H1 (cell line): ENCODE measurements around the gene TNC. TPM values are rescaled to one million over a fixed set of nuclear protein-coding genes. Genes with fewer than 3 reads are reported as not detected.

Source experiments
- CTCF ChIA-PET: fragments of 300-600 bp; sonication (Branson Sonifier 250); formaldehyde crosslinking; loops from one replicate; lab custom pipeline; 2021; ENCODE audit not compliant: partially characterized antibody; lab: Charles Lee
- POLR2A ChIA-PET: fragments of 300-600 bp; sonication (Branson Sonifier 250); formaldehyde crosslinking; loops from one replicate; lab custom pipeline; 2021; ENCODE audit warnings: inconsistent platforms; ENCODE audit not compliant: partially characterized antibody; lab: Charles Lee
- DNase-seq, 2 experiments: peaks; one replicate each; pipeline versions ENCODE4 v3.0.0 to v3.0.0-alpha.2; 2010 to 2022; ENCODE audit warnings: low spot score in 2 of 2, low read depth in 1 of 2, mixed read lengths in 1 of 2
- FAIRE-seq: peaks from 2 replicates; lab custom pipeline; 2011; peaks lifted over from hg19 to GRCh38; lab: Jason Lieb, UNC
- H2AFZ ChIP-seq: 2 replicates; pipeline ENCODE4 v1.8.1; 2012; ENCODE audit warnings: low read length, inconsistent platforms
- H2AK5ac ChIP-seq: 2 replicates; pipeline ENCODE4 v1.6.1; 2013; ENCODE audit warnings: low read depth, low read length
- H2BK120ac ChIP-seq: replicated peaks from 2 replicates; pipeline ENCODE3; 2013; ENCODE audit warnings: low read depth, low read length, inconsistent platforms
- H2BK12ac ChIP-seq: 2 replicates; pipeline ENCODE4 v1.6.1; 2013; ENCODE audit warnings: low read depth, low read length
- H2BK15ac ChIP-seq: 2 replicates; pipeline ENCODE4 v1.6.1; 2013; ENCODE audit warnings: low read length
- H2BK20ac ChIP-seq: 2 replicates; pipeline ENCODE4 v1.6.1; 2013; ENCODE audit warnings: low read length
- H2BK5ac ChIP-seq: 2 replicates; pipeline ENCODE4 v1.6.1; 2013; ENCODE audit warnings: low read depth, low read length
- H3K14ac ChIP-seq: 2 replicates; pipeline ENCODE4 v1.6.1; 2013; ENCODE audit warnings: inconsistent platforms; ENCODE audit not compliant: insufficient read length
- H3K18ac ChIP-seq: 2 replicates; pipeline ENCODE4 v1.6.1; 2013; ENCODE audit warnings: low read length; ENCODE audit errors: extremely low read depth
- H3K23ac ChIP-seq: 2 replicates; pipeline ENCODE4 v1.6.1; 2013; ENCODE audit warnings: inconsistent platforms; ENCODE audit not compliant: insufficient read length
- H3K23me2 ChIP-seq: 2 replicates; pipeline ENCODE4 v1.6.1; 2013; ENCODE audit warnings: low read depth, low read length
- H3K27ac ChIP-seq: 2 replicates; pipeline ENCODE4 v1.6.1; 2011; ENCODE audit warnings: low read depth, low read length, inconsistent platforms
- H3K27me3 ChIP-seq, 4 experiments: replicated peaks in 1 of 4; 1 replicate in 1 of 4; 2 replicates in 3 of 4; pipeline versions ENCODE4 v1.6.1 to v1.8.1; 2011 to 2013; ENCODE audit warnings: low read length in 3 of 4, mild to moderate bottlenecking in 3 of 4, inconsistent platforms in 2 of 4, mixed read lengths in 2 of 4, moderate library complexity in 1 of 4; ENCODE audit not compliant: control insufficient read depth in 3 of 4, insufficient read depth in 3 of 4; ENCODE audit errors: extremely low read depth in 1 of 4
- H3K36me3 ChIP-seq, 4 experiments: 2 replicates each; pipeline versions ENCODE4 v1.6.1 to v1.8.1; 2011 to 2013; ENCODE audit warnings: mild to moderate bottlenecking in 4 of 4, low read length in 3 of 4, moderate library complexity in 2 of 4, control low read depth in 1 of 4, inconsistent platforms in 1 of 4; ENCODE audit not compliant: insufficient read depth in 4 of 4, control insufficient read depth in 2 of 4
- H3K4ac ChIP-seq: replicated peaks from 2 replicates; pipeline ENCODE3; 2013; ENCODE audit warnings: low read length, low read depth, mixed read lengths, inconsistent platforms; ENCODE audit not compliant: insufficient read length
- H3K4me1 ChIP-seq, 4 experiments: replicated peaks in 1 of 4; 1 replicate in 1 of 4; 2 replicates in 3 of 4; pipeline versions ENCODE4 v1.6.1 to v1.8.1; 2011 to 2013; ENCODE audit warnings: low read length in 3 of 4, inconsistent platforms in 2 of 4, mixed read lengths in 1 of 4; ENCODE audit not compliant: insufficient read depth in 4 of 4, control insufficient read depth in 3 of 4
- H3K4me2 ChIP-seq, 2 experiments: 2 replicates each; pipeline versions ENCODE4 v1.6.1 to v1.8.1; 2011 to 2013; ENCODE audit warnings: low read depth in 2 of 2, low read length in 2 of 2, control low read depth in 1 of 2, inconsistent platforms in 1 of 2, mild to moderate bottlenecking in 1 of 2; ENCODE audit not compliant: insufficient read depth in 1 of 2
- H3K4me3 ChIP-seq, 4 experiments: fragments of 200-600, 300-600 bp in 1 of 4; sonication (generic), shearing (Covaris generic), sonication (Bioruptor Twin) in 1 of 4; 2 replicates each; pipeline versions ENCODE4 v1.5.1 to v1.8.1; 2011 to 2016; ENCODE audit warnings: low read length in 4 of 4, low read depth in 3 of 4, control low read depth in 2 of 4, inconsistent platforms in 2 of 4, mild to moderate bottlenecking in 2 of 4, mixed read lengths in 1 of 4, moderate library complexity in 1 of 4; ENCODE audit not compliant: insufficient read depth in 2 of 4; ENCODE audit errors: extremely low read depth in 1 of 4
- H3K56ac ChIP-seq: replicated peaks from 2 replicates; pipeline ENCODE3; 2013; ENCODE audit warnings: low read depth, mild to moderate bottlenecking, mixed read lengths, low read length, inconsistent platforms; ENCODE audit not compliant: insufficient read length
- H3K79me1 ChIP-seq: 2 replicates; pipeline ENCODE4 v1.6.1; 2013; ENCODE audit warnings: low read depth, low read length, control low read depth
- H3K79me2 ChIP-seq, 2 experiments: 2 replicates each; pipeline versions ENCODE4 v1.6.1 to v1.8.1; 2012 to 2013; ENCODE audit warnings: low read length in 2 of 2, mild to moderate bottlenecking in 2 of 2, inconsistent platforms in 1 of 2; ENCODE audit not compliant: insufficient read depth in 2 of 2, control insufficient read depth in 1 of 2
- H3K9ac ChIP-seq, 4 experiments: replicated peaks in 1 of 4; 1 replicate in 1 of 4; 2 replicates in 3 of 4; pipeline versions ENCODE4 v1.6.1 to v1.8.1; 2011 to 2013; ENCODE audit warnings: low read depth in 3 of 4, low read length in 3 of 4, control low read depth in 2 of 4, mild to moderate bottlenecking in 2 of 4, moderate library complexity in 2 of 4, inconsistent platforms in 1 of 4; ENCODE audit errors: extremely low read depth in 1 of 4
- H3K9me3 ChIP-seq, 2 experiments: 2 replicates each; pipeline versions ENCODE4 v1.6.1 to v1.8.1; 2012 to 2013; ENCODE audit warnings: mild to moderate bottlenecking in 2 of 2, moderate library complexity in 2 of 2, control low read depth in 1 of 2, inconsistent platforms in 1 of 2, low read depth in 1 of 2, low read length in 1 of 2, mixed read lengths in 1 of 2; ENCODE audit not compliant: insufficient read depth in 2 of 2
- H4K20me1 ChIP-seq, 2 experiments: replicated peaks in 1 of 2; 2 replicates each; pipeline versions ENCODE3 to v1.8.1; 2011 to 2013; ENCODE audit warnings: inconsistent platforms in 2 of 2, low read length in 2 of 2, mild to moderate bottlenecking in 1 of 2; ENCODE audit not compliant: insufficient read depth in 2 of 2, control insufficient read depth in 1 of 2
- H4K5ac ChIP-seq: 2 replicates; pipeline ENCODE4 v1.6.1; 2013; ENCODE audit warnings: low read length, low read depth, mixed read lengths, inconsistent platforms; ENCODE audit not compliant: insufficient read length
- H4K8ac ChIP-seq: 2 replicates; pipeline ENCODE4 v1.8.0; 2013; ENCODE audit warnings: mild to moderate bottlenecking, moderate library complexity, low read length, inconsistent platforms; ENCODE audit not compliant: insufficient read depth; ENCODE audit errors: extremely low read depth
- H4K91ac ChIP-seq: replicated peaks from 2 replicates; pipeline ENCODE3; 2013; ENCODE audit warnings: low read length, mixed read lengths, inconsistent platforms; ENCODE audit not compliant: insufficient read length
- SUZ12 ChIP-seq: fragments of 200-600 bp; sonication (generic); IDR thresholded peaks from 2 replicates; pipeline ENCODE4 v1.6.1; 2012; ENCODE audit warnings: mild to moderate bottlenecking, inconsistent platforms, low read length, moderate library complexity, mixed read lengths
- WGBS, 2 experiments: shearing (Covaris generic) in 1 of 2; methylation state at CpG; one replicate each; pipeline versions ENCODE4 v1.1.6 to v1.1.7; 2013 to 2015; ENCODE audit warnings: low lambda C conversion rate in 2 of 2, mixed read lengths in 2 of 2, inconsistent platforms in 1 of 2, low coverage in 1 of 2, missing lambda C conversion rate in 1 of 2; ENCODE audit not compliant: insufficient replicate concordance in 2 of 2, insufficient coverage in 1 of 2, insufficient read length in 1 of 2; ENCODE audit errors: extremely low coverage in 1 of 2, missing lambda C conversion rate in 1 of 2; 5-methylcytosine and 5-hydroxymethylcytosine counted together
- polyA plus RNA-seq, 7 experiments: library from polyadenylated mRNA; depleted of rRNA in 3 of 7; stranded (reverse) in 5 of 7; unstranded in 2 of 7; fragments of >200 nt in 5 of 7; fragments of 200-250 nt in 2 of 7; gene quantifications; 1 replicate in 5 of 7; 2 replicates in 1 of 7; 4 replicates in 1 of 7; pipeline versions ENCODE4 v1.2.1 to v1.2.3, GENCODE V29; 2011 to 2013; ENCODE audit warnings: missing spikeins in 2 of 7, mixed read lengths in 2 of 7
- total RNA-seq: library from RNA; stranded (reverse); fragmentation: NEBNext Ultra II Directional; extraction: Animal tissue kit (Norgen Biotek cat#: 25700); gene quantifications from 2 replicates; pipeline ENCODE4 v1.2.1, GENCODE V29; 2021

TNC gene
- total and polyA plus RNA-seq, 2 of the 8 experiments (the other 6 are each of a cell fraction or from before 2014, with no cell fraction given), result 6.2 to 11.4 TPM

GRCh38 chr9:115069771-115070170 is 48.2 kb downstream of the TNC start:
- Histone ChIP-seq H4K8ac (no peak overlapping the region), H2BK15ac (no peak overlapping the region), H2BK20ac (no peak overlapping the region), H3K56ac (no peak overlapping the region), H3K9ac (no peak overlapping the region), H3K4me3 (no peak overlapping the region), H2BK12ac (no peak overlapping the region), H4K91ac (no peak overlapping the region), H3K27ac (no peak overlapping the region), H3K18ac (no peak overlapping the region), H3K14ac (no peak overlapping the region), H3K27me3 (no peaks in the 10 kb centered on the region; a peak in 1 of 7 replicates), H4K5ac (no peak overlapping the region), H4K20me1 (no peaks in the 10 kb centered on the region), H2BK5ac (no peak overlapping the region), H3K79me1 (no peaks in the 10 kb centered on the region), H2BK120ac (no peak overlapping the region), H3K79me2 (no peaks in the 10 kb centered on the region), H2AK5ac (no peak overlapping the region), H3K36me3 (no peaks in the 10 kb centered on the region), H3K4me1 (no peaks in the 10 kb centered on the region), H3K4me2 (no peak overlapping the region), H3K4ac (no peak overlapping the region), H3K9me3 (no peaks in the 10 kb centered on the region), H3K23me2 (peaks cover 2% of the 10 kb centered on the region; the same call in 1 of the 2 replicates), H3K23ac (no peak overlapping the region), H2AFZ (no peak overlapping the region)
- no peak for TF ChIP-seq SUZ12
- ChIA-PET CTCF (no interaction called here), POLR2A (no interaction called here)
- FAIRE-seq (no peak), DNase-seq (no peak)
- 90% methylated on average over 1 of the region's 1 CpG; no CpG with 5 or more reads in 1 of the 2 experiments for WGBS, 2 experiments
